ENCODE results near the gene LSAMP. TPM values are rescaled to one million over a fixed set of nuclear protein-coding genes. Genes with fewer than 3 reads are reported as not detected.

LSAMP gene
- total and polyA plus RNA-seq, 9 of the 15 experiments (the other 6 are each of a cell fraction or from before 2014, with no cell fraction given) = 0.09 to 0.11 TPM; not detected in 7

- no peak for TF ChIP-seq YBX1 (IDR thresholded peaks at IDR 0.05)
- TF ChIP-seq HNRNPLL (IDR thresholded peaks at IDR 0.05; ENCODE audit: low read depth, low read length, poor library complexity, severe bottlenecking) = no peak
- no peak for TF ChIP-seq POLR2A (conservative IDR thresholded peaks at IDR 0.05)
- TF ChIP-seq STAT6 (CRISPR knock-in tag; IDR thresholded peaks at IDR 0.05) = no peak
- TF ChIP-seq C11orf30 (IDR thresholded peaks at IDR 0.05; ENCODE audit: low read depth) = no peak
- no peak for TF ChIP-seq CSDE1 (IDR thresholded peaks at IDR 0.05)
- no peak for TF ChIP-seq TBL1XR1 (IDR thresholded peaks at IDR 0.05; ENCODE audit: low read length in 2 of 2)
- TF ChIP-seq NFXL1 (CRISPR knock-in tag; IDR thresholded peaks at IDR 0.05) = no peak
These were observed 416.0 kb downstream of the LSAMP start (continued) for GRCh38 chr3:116029266-116029665.

GRCh38 chr3:116028157-116028556 lies 417.1 kb downstream of the LSAMP start:
- WGBS (ENCODE audit: insufficient coverage, low coverage, missing lambda C conversion rate) = 93% methylated on average over 1 of the region's 1 CpG
- FAIRE-seq (no peak), DNase-seq (ENCODE audit: extremely low read depth in 1 of 4, low spot score in 3 of 4) (no peak), ATAC-seq (no peak)
- Histone ChIP-seq H3K27me3 (ENCODE audit: control insufficient read depth in 2 of 2, insufficient read depth in 2 of 2, low read length in 2 of 2) (no peaks in the 10 kb centered on the region), H3K4me3 (no peak overlapping the region), H4K20me1 (replicated peaks; ENCODE audit: control insufficient read depth, insufficient read depth, low read length) (no peaks in the 10 kb centered on the region), H3K4me2 (ENCODE audit: insufficient read depth, low read length) (no peak overlapping the region), H3K4me1 (replicated peaks in 1 of 2; ENCODE audit: control insufficient read depth in 2 of 2, insufficient read depth in 2 of 2, low read length in 2 of 2) (no peaks in the 10 kb centered on the region), H3K27ac (ENCODE audit: extremely low read depth, low read depth, low read length) (no peak overlapping the region), H3K36me3 (ENCODE audit: control insufficient read depth, insufficient read depth, low read length) (no peaks in the 10 kb centered on the region), H3K9me1 (ENCODE audit: control insufficient read depth, insufficient read depth, low read length) (no peaks in the 10 kb centered on the region), H3K79me2 (ENCODE audit: control insufficient read depth, insufficient read depth, low read length) (no peaks in the 10 kb centered on the region), H3K9ac (ENCODE audit: insufficient read depth in 1 of 2, low read depth in 2 of 2, low read length in 2 of 2) (no peak overlapping the region), H2AFZ (ENCODE audit: low read depth, low read length) (0 out of 2 replicates have a peak overlapping the region, but pooled peaks have one; percentile 24), H3K9me3 (replicated peaks; ENCODE audit: control insufficient read depth, insufficient read depth, low read depth, low read length) (no peaks in the 10 kb centered on the region)
- CTCF ChIA-PET (ENCODE audit: low intra/inter-chr PET ratio) = no interaction called here
- POLR2A ChIA-PET = no interaction called here
- in situ Hi-C loops (cut with MboI) = no loop called here
- intact Hi-C loops (cut with micrococcal nuclease) = no loop called here
- no TSS peak for BruUV-seq (replicated peaks)
- no peak for TF ChIP-seq PRDM10 (IDR thresholded peaks at IDR 0.05; ENCODE audit: partially characterized antibody)
- no peak for TF ChIP-seq ELF1 (tag; IDR thresholded peaks at IDR 0.05)
- no peak for TF ChIP-seq COPS2 (conservative IDR thresholded peaks at IDR 0.05)
- no peak for TF ChIP-seq TAF15 (IDR thresholded peaks at IDR 0.05; ENCODE audit: low read depth, low read length)
- no peak for TF ChIP-seq ELK1 (CRISPR knock-in tag; IDR thresholded peaks at IDR 0.05)
- TF ChIP-seq LCOR (CRISPR knock-in tag; IDR thresholded peaks at IDR 0.05) = no peak
